ENCODE measurements around the gene AGER. TPM values are rescaled to one million over a fixed set of nuclear protein-coding genes. Genes with fewer than 3 reads are reported as not detected.

AGER gene
- total RNA-seq, result 25.7 and 26.0 TPM in 2 replicates
- long read RNA-seq, result 0 reads

- H3K4me3 Mint-ChIP-seq, result peak within 1 kb of the TSS; percentile 67
- no peak within 1 kb of the TSS for H3K27ac Mint-ChIP-seq (ENCODE audit: unreplicated experiment)
These were observed at the start of gene AGER for GRCh38 chr6:32184084-32184640. AGER (minus strand) TSS chr6:32184253; CDS start chr6:32184222, 31 bp downstream.

GRCh38 chr6:32226434-32226833 is 42.4 kb upstream of the AGER start:
- Mint-ChIP-seq H3K9me3 (no peaks in the 10 kb centered on the region), H3K36me3 (ENCODE audit: low read depth) (no peaks in the 10 kb centered on the region), H3K4me3 (no peak overlapping the region), H3K27ac (ENCODE audit: unreplicated experiment) (no peak overlapping the region), H3K27me3 (ENCODE audit: low read depth) (no peaks in the 10 kb centered on the region), H3K4me1 (peaks cover 13% of the 10 kb centered on the region)
- TF ChIP-seq CTCF (conservative IDR thresholded peaks at IDR 0.05), result no peak
- DNase-seq (ENCODE audit: low read depth, low spot score), result no peak

More at GRCh38 chr6:32184084-32184640, at the start of gene AGER:
- H3K4me1 Mint-ChIP-seq, result peaks cover 51% of the 10 kb centered on the region
- peaks cover 11% of the 10 kb centered on the region for H3K36me3 Mint-ChIP-seq (ENCODE audit: low read depth)
- no peaks in the 10 kb centered on the region for H3K27me3 Mint-ChIP-seq (ENCODE audit: low read depth)
- H3K9me3 Mint-ChIP-seq, result no peaks in the 10 kb centered on the region
- no peak for DNase-seq (ENCODE audit: low read depth, low spot score)
- TF ChIP-seq CTCF (conservative IDR thresholded peaks at IDR 0.05), result no peak

- Mint-ChIP-seq H3K9me3 (no peaks in the 10 kb centered on the region), H3K27ac (ENCODE audit: unreplicated experiment) (no peak overlapping the region), H3K4me1 (peaks cover 13% of the 10 kb centered on the region), H3K4me3 (no peak overlapping the region), H3K27me3 (ENCODE audit: low read depth) (no peaks in the 10 kb centered on the region), H3K36me3 (ENCODE audit: low read depth) (no peaks in the 10 kb centered on the region)
- no peak for TF ChIP-seq CTCF (conservative IDR thresholded peaks at IDR 0.05)
- no peak for DNase-seq (ENCODE audit: low read depth, low spot score)
These were observed 40.6 kb upstream of the AGER start for GRCh38 chr6:32224696-32225095.

- H3K4me1 Mint-ChIP-seq, result peaks cover 13% of the 10 kb centered on the region
- H3K36me3 Mint-ChIP-seq (ENCODE audit: low read depth), result no peaks in the 10 kb centered on the region
- H3K4me3 Mint-ChIP-seq, result no peak within 1 kb of the TSS
- no peak for TF ChIP-seq CTCF (conservative IDR thresholded peaks at IDR 0.05)
- peak within 1 kb of the TSS; percentile 89 for H3K27ac Mint-ChIP-seq (ENCODE audit: unreplicated experiment)
- no peaks in the 10 kb centered on the region for H3K9me3 Mint-ChIP-seq
- H3K27me3 Mint-ChIP-seq (ENCODE audit: low read depth), result no peaks in the 10 kb centered on the region
- no peak for DNase-seq (ENCODE audit: low read depth, low spot score)
These were observed 39.5 kb upstream of the AGER start, which contains the start of gene NOTCH4 for GRCh38 chr6:32223258-32224235. NOTCH4 (minus strand) TSS chr6:32224067; CDS start chr6:32223928, 139 bp downstream.

GRCh38 chr6:32222333-32223230 is 38.5 kb upstream of the AGER start:
- H3K9me3 Mint-ChIP-seq, result no peaks in the 10 kb centered on the region

More at GRCh38 chr6:32222333-32223230, 38.5 kb upstream of the AGER start:
- no peak for DNase-seq (ENCODE audit: low read depth, low spot score)
- Mint-ChIP-seq H3K27ac (ENCODE audit: unreplicated experiment) (no peak overlapping the region), H3K27me3 (ENCODE audit: low read depth) (no peaks in the 10 kb centered on the region), H3K4me3 (no peak overlapping the region), H3K4me1 (peaks cover 13% of the 10 kb centered on the region), H3K36me3 (ENCODE audit: low read depth) (no peaks in the 10 kb centered on the region)
- no peak for TF ChIP-seq CTCF (conservative IDR thresholded peaks at IDR 0.05)
